IMR-90 (cell line): ENCODE data around the gene TLX1. TPM values are rescaled to one million over a fixed set of nuclear protein-coding genes. Genes with fewer than 3 reads are reported as not detected.

ENCODE experiments used
- ATAC-seq: fragments of 200-7000 bp; cut with Tn5 transposase; 2 replicates; pipeline ENCODE4 v1.9.1; 2020; ENCODE audit warnings: low read depth, mild to moderate bottlenecking, moderate library complexity
- BruUV-seq: library from RNA; stranded (reverse); fragments of 400-500 nt; replicated peaks from 2 replicates; lab custom pipeline; 2021; lab: Mats Ljungman, UMichigan
- CTCF ChIA-PET: fragments of 300-600 bp; formaldehyde crosslinking; extraction: SDS; loops from one replicate; lab custom pipeline; 2021; ENCODE audit warnings: antibody characterized with exemption; lab: Yijun Ruan, JAX
- POLR2A ChIA-PET: fragments of 300-600 bp; sonication (Branson Sonifier 250); formaldehyde crosslinking; loops from one replicate; lab custom pipeline; 2022; ENCODE audit warnings: antibody characterized with exemption; ENCODE audit not compliant: unreplicated experiment; lab: Charles Lee
- DNase-seq: peaks from one replicate; pipeline ENCODE4 v3.0.0; 2013
- H2AFZ ChIP-seq: replicated peaks from 2 replicates; pipeline ENCODE3; 2013; ENCODE audit warnings: low read length, mild to moderate bottlenecking; ENCODE audit not compliant: poor library complexity
- H2AK5ac ChIP-seq: 2 replicates; pipeline ENCODE4 v1.6.1; 2013; ENCODE audit warnings: low read depth, low read length, inconsistent platforms
- H2AK9ac ChIP-seq: replicated peaks from 2 replicates; pipeline ENCODE3; 2013; ENCODE audit warnings: mild to moderate bottlenecking, low read depth, low read length, moderate library complexity; ENCODE audit not compliant: poor library complexity
- H2BK120ac ChIP-seq: 2 replicates; pipeline ENCODE4 v1.6.1; 2013; ENCODE audit warnings: low read depth, low read length, inconsistent platforms
- H2BK15ac ChIP-seq: 3 replicates; pipeline ENCODE4 v1.6.1; 2013; ENCODE audit warnings: low read depth, low read length, inconsistent platforms
- H2BK20ac ChIP-seq: 2 replicates; pipeline ENCODE4 v1.6.1; 2013; ENCODE audit warnings: low read depth, mild to moderate bottlenecking, inconsistent platforms, low read length, moderate library complexity
- H2BK5ac ChIP-seq: 2 replicates; pipeline ENCODE4 v1.6.1; 2013; ENCODE audit warnings: mild to moderate bottlenecking, low read depth, low read length, inconsistent platforms; ENCODE audit not compliant: poor library complexity, severe bottlenecking
- H3K14ac ChIP-seq: replicated peaks from 2 replicates; pipeline ENCODE4 v1.6.1; 2013; ENCODE audit warnings: low read depth, low read length, inconsistent platforms
- H3K18ac ChIP-seq: 2 replicates; pipeline ENCODE4 v1.6.1; 2013; ENCODE audit warnings: low read depth, low read length, control low read depth
- H3K23ac ChIP-seq: 2 replicates; pipeline ENCODE4 v1.6.1; 2013; ENCODE audit warnings: low read depth, low read length, inconsistent platforms
- H3K27ac ChIP-seq: 2 replicates; pipeline ENCODE4 v1.5.1; 2013; ENCODE audit warnings: mild to moderate bottlenecking, control low read depth, low read length; ENCODE audit not compliant: insufficient read depth
- H3K27me3 ChIP-seq: 2 replicates; pipeline ENCODE4 v1.6.1; 2013; ENCODE audit warnings: low read length; ENCODE audit not compliant: control insufficient read depth, insufficient read depth
- H3K36me3 ChIP-seq: 2 replicates; pipeline ENCODE4 v1.6.1; 2013; ENCODE audit warnings: low read length, mixed read lengths; ENCODE audit not compliant: control insufficient read depth, insufficient read depth
- H3K4ac ChIP-seq: 2 replicates; pipeline ENCODE4 v1.6.1; 2013; ENCODE audit warnings: low read depth, low read length, inconsistent platforms
- H3K4me1 ChIP-seq: 2 replicates; pipeline ENCODE4 v1.6.1; 2013; ENCODE audit warnings: low read length, mixed read lengths; ENCODE audit not compliant: control insufficient read depth, insufficient read depth
- H3K4me2 ChIP-seq: 2 replicates; pipeline ENCODE4 v1.6.1; 2013; ENCODE audit warnings: low read depth, mild to moderate bottlenecking, control low read depth, low read length, moderate library complexity
- H3K4me3 ChIP-seq: 2 replicates; pipeline ENCODE4 v1.5.1; 2013; ENCODE audit warnings: low read depth, mild to moderate bottlenecking, control low read depth, low read length, moderate library complexity; ENCODE audit not compliant: insufficient read depth
- H3K56ac ChIP-seq: 2 replicates; pipeline ENCODE4 v1.6.1; 2013; ENCODE audit warnings: low read length, inconsistent platforms; ENCODE audit not compliant: insufficient read depth; ENCODE audit errors: extremely low read depth
- H3K79me1 ChIP-seq, 2 experiments: 2 replicates each; pipeline ENCODE4 v1.6.1; 2013; ENCODE audit warnings: low read length in 2 of 2, inconsistent platforms in 1 of 2, low read depth in 1 of 2
- H3K9ac ChIP-seq: 2 replicates; pipeline ENCODE4 v1.6.1; 2013; ENCODE audit warnings: low read depth, low read length, control low read depth
- H3K9me1 ChIP-seq: 2 replicates; pipeline ENCODE4 v1.6.1; 2013; ENCODE audit warnings: low read length, inconsistent platforms; ENCODE audit not compliant: insufficient read depth
- H3K9me3 ChIP-seq: 2 replicates; pipeline ENCODE4 v1.6.1; 2013; ENCODE audit warnings: low read length; ENCODE audit not compliant: control insufficient read depth, insufficient read depth
- H4K20me1 ChIP-seq: 2 replicates; pipeline ENCODE4 v1.6.1; 2013; ENCODE audit warnings: low read length, inconsistent platforms; ENCODE audit not compliant: insufficient read depth
- H4K5ac ChIP-seq: 2 replicates; pipeline ENCODE4 v1.6.1; 2013; ENCODE audit warnings: mild to moderate bottlenecking, low read depth, low read length, control low read depth
- H4K8ac ChIP-seq, 2 experiments: 2 replicates each; pipeline ENCODE4 v1.6.1; 2013; ENCODE audit warnings: low read depth in 2 of 2, low read length in 2 of 2, control low read depth in 1 of 2, inconsistent platforms in 1 of 2
- H4K91ac ChIP-seq: 2 replicates; pipeline ENCODE4 v1.6.1; 2013; ENCODE audit warnings: low read depth, low read length, inconsistent platforms; ENCODE audit not compliant: insufficient read depth
- MAZ ChIP-seq: IDR thresholded peaks from 2 replicates; pipeline ENCODE4 v1.6.1; 2012; ENCODE audit warnings: low read depth, mild to moderate bottlenecking, low read length, improper control_type of control experiment, moderate library complexity, borderline replicate concordance
- NFE2L2 ChIP-seq: fragments of 150-350 bp; IDR thresholded peaks from 2 replicates; pipeline ENCODE4 v1.6.1; 2016; ENCODE audit warnings: low read depth, mild to moderate bottlenecking, low read length
- WGBS, 2 experiments: methylation state at CpG; one replicate each; pipeline versions ENCODE4 v1.1.5 to v1.1.7; 2013; ENCODE audit warnings: missing lambda C conversion rate in 2 of 2; ENCODE audit not compliant: insufficient read length in 1 of 2; ENCODE audit errors: extremely low coverage in 2 of 2; 5-methylcytosine and 5-hydroxymethylcytosine counted together
- dilution Hi-C: fragments of 300-500 bp; cut with HindIII; formaldehyde crosslinking; loops from one replicate; pipeline ENCODE4 v1.14.3; 2018; ENCODE audit warnings: low sequenced_read_pairs; ENCODE audit not compliant: unreplicated experiment
- in situ Hi-C: fragments of 300-500 bp; cut with MboI; formaldehyde crosslinking; loops from 3 replicates; pipeline ENCODE4 v1.14.3; 2019; ENCODE audit warnings: low sequenced_read_pairs, inconsistent platforms, mixed read lengths
- intact Hi-C: fragments of 100-400 bp; cut with micrococcal nuclease; formaldehyde crosslinking; loops from 2 replicates; pipeline ENCODE4 v1.10.0; 2022
- polyA plus RNA-seq, 3 experiments: library from polyadenylated mRNA; depleted of rRNA; stranded (reverse); fragments of >200 nt; gene quantifications; 2 replicates each; pipeline ENCODE4 v1.2.3, GENCODE V29; 2012; ENCODE audit warnings: low replicate concordance in 1 of 3
- total RNA-seq: library from RNA; depleted of rRNA; stranded (reverse); fragments of >200 nt; gene quantifications from 2 replicates; pipeline ENCODE4 v1.2.3, GENCODE V29; 2012

The TLX1 gene
- total and polyA plus RNA-seq, 2 of the 4 experiments (the other 2 are of a cell fraction), result not detected

GRCh38 chr10:101101372-101101881, 29.7 kb upstream of the TLX1 start:
- intact Hi-C loops, result no loop called here
- no TSS peak for BruUV-seq
- Histone ChIP-seq H4K91ac (no peak overlapping the region), H4K5ac (no peak overlapping the region), H2AK5ac (no peak overlapping the region), H3K9me3 (no peaks in the 10 kb centered on the region), H3K27me3 (peaks cover 69% of the 10 kb centered on the region), H3K36me3 (no peaks in the 10 kb centered on the region), H3K14ac (no peak overlapping the region), H3K4ac (no peak overlapping the region), H2AK9ac (no peak overlapping the region), H3K56ac (no peak overlapping the region), H3K9ac (no peak overlapping the region), H3K4me1 (no peaks in the 10 kb centered on the region), H3K27ac (no peak overlapping the region), H3K4me2 (no peak overlapping the region), H3K23ac (no peak overlapping the region), H2AFZ (no peak overlapping the region), H3K79me1 (no peaks in the 10 kb centered on the region), H3K9me1 (no peaks in the 10 kb centered on the region), H3K4me3 (no peak overlapping the region), H2BK20ac (no peak overlapping the region), H2BK120ac (no peak overlapping the region), H4K20me1 (no peaks in the 10 kb centered on the region), H3K18ac (no peak overlapping the region), H2BK5ac (no peak overlapping the region), H4K8ac (no peak overlapping the region), H2BK15ac (no peak overlapping the region)
- DNase-seq (no peak), ATAC-seq (no peak)
- ChIA-PET POLR2A (no interaction called here), CTCF (interaction anchor here (0.5 to 2.8 kb wide), 2 partner anchors 33 to 40 kb away, joined by 3 to 12 read pairs; no protein-coding TSS in a partner anchor)
- in situ Hi-C loops, result no loop called here
- TF ChIP-seq MAZ, result no peak
- no peak for TF ChIP-seq NFE2L2
- dilution Hi-C loops, result no loop called here
- WGBS, 2 experiments, result 80% methylated on average over 1 of the region's 4 CpGs; no CpG with 5 or more reads in 1 of the 2 experiments
